Uterus (tissue), 2 donors: Measurements from ENCODE around the gene KRTAP10-3.

ENCODE experiments used
- POLR2A ChIP-seq, 2 donors: fragments of 450-650 bp; IDR thresholded peaks; one replicate each; pipeline ENCODE4 v1.6.1; 2016; ENCODE audit warnings: antibody characterized with exemption in 2 of 2, mild to moderate bottlenecking in 1 of 2, moderate library complexity in 1 of 2
- TF ChIP-seq, protein P1 (sequence below), 4 experiments: fragments of 200-600 bp in 2 of 4; fragments of 450-650 bp in 2 of 4; sonication (generic) in 2 of 4; IDR thresholded peaks; one replicate each; pipeline ENCODE4 v1.5.1; 2016 to 2019; ENCODE audit warnings: antibody characterized with exemption in 4 of 4, mild to moderate bottlenecking in 2 of 4, moderate library complexity in 1 of 4

DNA sequence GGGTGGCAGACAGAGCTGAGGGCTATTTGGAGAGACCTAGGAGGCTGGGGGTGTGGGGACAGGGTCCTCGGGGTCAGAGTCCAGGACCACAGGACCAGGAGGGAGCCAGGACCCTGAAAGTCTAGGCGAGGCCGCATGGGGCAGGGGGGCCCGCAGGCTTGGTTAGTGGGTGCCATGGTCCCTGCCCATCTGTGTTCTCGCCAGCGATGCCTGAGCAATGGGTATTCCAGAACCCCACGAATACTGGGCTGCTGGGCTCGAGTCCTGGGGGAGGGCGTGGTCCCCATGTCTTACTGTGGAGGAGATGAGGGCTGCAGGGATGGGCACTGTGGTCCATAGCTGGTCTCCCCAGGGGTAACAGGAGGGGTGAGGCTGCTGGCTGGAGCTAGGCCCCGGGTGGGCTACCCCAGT is 31.7 kb upstream of the KRTAP10-3 start:
- TF ChIP-seq, protein P1, sequence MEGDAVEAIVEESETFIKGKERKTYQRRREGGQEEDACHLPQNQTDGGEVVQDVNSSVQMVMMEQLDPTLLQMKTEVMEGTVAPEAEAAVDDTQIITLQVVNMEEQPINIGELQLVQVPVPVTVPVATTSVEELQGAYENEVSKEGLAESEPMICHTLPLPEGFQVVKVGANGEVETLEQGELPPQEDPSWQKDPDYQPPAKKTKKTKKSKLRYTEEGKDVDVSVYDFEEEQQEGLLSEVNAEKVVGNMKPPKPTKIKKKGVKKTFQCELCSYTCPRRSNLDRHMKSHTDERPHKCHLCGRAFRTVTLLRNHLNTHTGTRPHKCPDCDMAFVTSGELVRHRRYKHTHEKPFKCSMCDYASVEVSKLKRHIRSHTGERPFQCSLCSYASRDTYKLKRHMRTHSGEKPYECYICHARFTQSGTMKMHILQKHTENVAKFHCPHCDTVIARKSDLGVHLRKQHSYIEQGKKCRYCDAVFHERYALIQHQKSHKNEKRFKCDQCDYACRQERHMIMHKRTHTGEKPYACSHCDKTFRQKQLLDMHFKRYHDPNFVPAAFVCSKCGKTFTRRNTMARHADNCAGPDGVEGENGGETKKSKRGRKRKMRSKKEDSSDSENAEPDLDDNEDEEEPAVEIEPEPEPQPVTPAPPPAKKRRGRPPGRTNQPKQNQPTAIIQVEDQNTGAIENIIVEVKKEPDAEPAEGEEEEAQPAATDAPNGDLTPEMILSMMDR (IDR thresholded peaks at IDR 0.05): no peak
- TF ChIP-seq POLR2A (IDR thresholded peaks at IDR 0.05): no peak
